CD4-positive, alpha-beta T cell (primary cell): ENCODE measurements around the gene KCNQ1. TPM values are rescaled to one million over a fixed set of nuclear protein-coding genes. Genes with fewer than 3 reads are reported as not detected.

Experiments used
- ATAC-seq: fragments of 200-7000 bp; cut with Tn5 transposase; one replicate; pipeline ENCODE4 v1.10.0; 2022; ENCODE audit warnings: mild to moderate bottlenecking; ENCODE audit not compliant: poor library complexity
- CTCF ChIA-PET: fragments of 350-600 bp; sonication (Branson Sonifier 250); formaldehyde crosslinking; loops from one replicate; lab custom pipeline; 2021; ENCODE audit warnings: antibody characterized with exemption, inconsistent platforms; lab: Charles Lee
- POLR2A ChIA-PET: fragments of 350-600 bp; sonication (Branson Sonifier 250); formaldehyde crosslinking; loops from one replicate; lab custom pipeline; 2021; ENCODE audit warnings: antibody characterized with exemption, inconsistent platforms; lab: Charles Lee
- DNase-seq, 14 experiments: peaks; one replicate each; pipeline ENCODE4 v3.0.0-alpha.2; 2013 to 2020; ENCODE audit warnings: mixed read lengths in 2 of 14
- H3K27ac ChIP-seq, 2 donors: one replicate each; pipeline versions ENCODE4 v1.5.1 to v1.7.0; 2013; ENCODE audit warnings: low read length in 2 of 2, low read depth in 1 of 2, mild to moderate bottlenecking in 1 of 2
- H3K27me3 ChIP-seq, 2 experiments: 1 replicate in 1 of 2; 2 replicates in 1 of 2; pipeline versions ENCODE4 v1.6.1 to v1.7.0; 2013; ENCODE audit warnings: low read length in 2 of 2, control low read depth in 1 of 2, mild to moderate bottlenecking in 1 of 2, moderate library complexity in 1 of 2; ENCODE audit not compliant: insufficient read depth in 2 of 2, control insufficient read depth in 1 of 2
- H3K36me3 ChIP-seq: one replicate; pipeline ENCODE4 v1.6.1; 2013; ENCODE audit warnings: low read length, control low read depth; ENCODE audit not compliant: insufficient read depth
- H3K4me1 ChIP-seq: one replicate; pipeline ENCODE4 v1.6.1; 2013; ENCODE audit warnings: low read length, control low read depth; ENCODE audit not compliant: insufficient read depth
- H3K4me3 ChIP-seq: one replicate; pipeline ENCODE4 v1.5.1; 2013; ENCODE audit warnings: mild to moderate bottlenecking, low read length, moderate library complexity
- H3K9me3 ChIP-seq, 2 experiments: 1 replicate in 1 of 2; 2 replicates in 1 of 2; pipeline versions ENCODE4 v1.6.1 to v1.7.0; 2013; ENCODE audit warnings: low read length in 2 of 2, mild to moderate bottlenecking in 2 of 2, control low read depth in 1 of 2, moderate library complexity in 1 of 2; ENCODE audit not compliant: control insufficient read depth in 1 of 2, insufficient read depth in 1 of 2
- H3K27ac Mint-ChIP-seq: one replicate; pipeline ENCODE4 v1.8.0; 2020; ENCODE audit warnings: mixed read lengths
- H3K27me3 Mint-ChIP-seq: one replicate; pipeline ENCODE4 v1.8.0; 2021; ENCODE audit warnings: mixed read lengths
- H3K36me3 Mint-ChIP-seq: one replicate; pipeline ENCODE4 v1.8.0; 2021; ENCODE audit warnings: low read depth, mixed read lengths
- H3K4me1 Mint-ChIP-seq: one replicate; pipeline ENCODE4 v1.8.0; 2021; ENCODE audit warnings: low read depth, mixed read lengths
- H3K4me3 Mint-ChIP-seq: one replicate; pipeline ENCODE4 v1.8.0; 2020; ENCODE audit warnings: mild to moderate bottlenecking, mixed read lengths
- H3K9me3 Mint-ChIP-seq: one replicate; pipeline ENCODE4 v1.8.0; 2020; ENCODE audit warnings: mixed read lengths
- intact Hi-C, 2 experiments: fragments of 100-400 bp; cut with DNase I in 1 of 2; cut with micrococcal nuclease in 1 of 2; formaldehyde crosslinking; loops; one replicate each; pipeline versions ENCODE4 v1.15.1 to v1.9.0; 2023 to 2025; cut with DNase I, micrococcal nuclease
- total RNA-seq, 174 experiments: library from RNA in 2 of 174; stranded (reverse) in 2 of 174; gene quantifications; one replicate each; pipeline ENCODE4 v1.2.3 and lab custom pipeline; 2021 to 2026
- TF ChIP-seq, protein P1 (sequence below): fragments of 200-600 bp; IDR thresholded peaks from one replicate; pipeline ENCODE4 v1.8.0; 2022; ENCODE audit warnings: antibody characterized with exemption, mild to moderate bottlenecking

The KCNQ1 gene
- total RNA-seq, 2 experiments from 2014 or later, result 31.3 to 33.1 TPM

DNA sequence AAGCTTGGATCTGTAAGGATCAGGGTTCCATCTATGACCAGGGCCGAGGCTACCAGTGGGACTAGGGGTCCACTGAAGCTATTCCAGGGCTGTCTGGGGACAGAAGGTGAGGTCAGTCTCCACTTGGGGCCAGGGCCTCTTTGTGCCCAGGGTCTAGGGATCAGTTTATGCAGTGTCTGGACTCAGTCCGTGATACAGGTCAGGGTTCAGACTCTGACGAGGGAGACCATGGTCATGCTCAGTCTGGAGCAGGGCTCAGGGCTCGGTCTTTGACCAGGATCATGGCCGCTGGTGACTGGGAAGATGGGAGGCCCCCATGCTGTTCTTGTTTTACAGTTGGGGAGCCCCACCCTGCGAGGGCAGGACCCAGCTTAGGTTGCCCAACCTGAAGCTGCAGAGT, 32.5 kb upstream of the KCNQ1 start:
- Histone ChIP-seq H3K36me3 (no peaks in the 10 kb centered on the region), H3K27ac (no peak overlapping the region), H3K4me1 (no peaks in the 10 kb centered on the region), H3K9me3 (no peaks in the 10 kb centered on the region), H3K4me3 (no peak overlapping the region), H3K27me3 (no peaks in the 10 kb centered on the region)
- CTCF ChIA-PET, result no interaction called here
- no peak for DNase-seq
- Mint-ChIP-seq H3K9me3 (no peaks in the 10 kb centered on the region), H3K27ac (no peak overlapping the region), H3K36me3 (no peaks in the 10 kb centered on the region), H3K27me3 (no peaks in the 10 kb centered on the region), H3K4me1 (no peaks in the 10 kb centered on the region), H3K4me3 (no peak overlapping the region)
- POLR2A ChIA-PET, result interaction anchor here (1.7 kb wide), 1 partner anchor 12 kb away, joined by 5 read pairs; the partner anchor contains the start of gene TSSC4
- ATAC-seq, result no peak
- TF ChIP-seq, protein P1, sequence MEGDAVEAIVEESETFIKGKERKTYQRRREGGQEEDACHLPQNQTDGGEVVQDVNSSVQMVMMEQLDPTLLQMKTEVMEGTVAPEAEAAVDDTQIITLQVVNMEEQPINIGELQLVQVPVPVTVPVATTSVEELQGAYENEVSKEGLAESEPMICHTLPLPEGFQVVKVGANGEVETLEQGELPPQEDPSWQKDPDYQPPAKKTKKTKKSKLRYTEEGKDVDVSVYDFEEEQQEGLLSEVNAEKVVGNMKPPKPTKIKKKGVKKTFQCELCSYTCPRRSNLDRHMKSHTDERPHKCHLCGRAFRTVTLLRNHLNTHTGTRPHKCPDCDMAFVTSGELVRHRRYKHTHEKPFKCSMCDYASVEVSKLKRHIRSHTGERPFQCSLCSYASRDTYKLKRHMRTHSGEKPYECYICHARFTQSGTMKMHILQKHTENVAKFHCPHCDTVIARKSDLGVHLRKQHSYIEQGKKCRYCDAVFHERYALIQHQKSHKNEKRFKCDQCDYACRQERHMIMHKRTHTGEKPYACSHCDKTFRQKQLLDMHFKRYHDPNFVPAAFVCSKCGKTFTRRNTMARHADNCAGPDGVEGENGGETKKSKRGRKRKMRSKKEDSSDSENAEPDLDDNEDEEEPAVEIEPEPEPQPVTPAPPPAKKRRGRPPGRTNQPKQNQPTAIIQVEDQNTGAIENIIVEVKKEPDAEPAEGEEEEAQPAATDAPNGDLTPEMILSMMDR, result no peak
- intact Hi-C loops, result no loop called here

DNA sequence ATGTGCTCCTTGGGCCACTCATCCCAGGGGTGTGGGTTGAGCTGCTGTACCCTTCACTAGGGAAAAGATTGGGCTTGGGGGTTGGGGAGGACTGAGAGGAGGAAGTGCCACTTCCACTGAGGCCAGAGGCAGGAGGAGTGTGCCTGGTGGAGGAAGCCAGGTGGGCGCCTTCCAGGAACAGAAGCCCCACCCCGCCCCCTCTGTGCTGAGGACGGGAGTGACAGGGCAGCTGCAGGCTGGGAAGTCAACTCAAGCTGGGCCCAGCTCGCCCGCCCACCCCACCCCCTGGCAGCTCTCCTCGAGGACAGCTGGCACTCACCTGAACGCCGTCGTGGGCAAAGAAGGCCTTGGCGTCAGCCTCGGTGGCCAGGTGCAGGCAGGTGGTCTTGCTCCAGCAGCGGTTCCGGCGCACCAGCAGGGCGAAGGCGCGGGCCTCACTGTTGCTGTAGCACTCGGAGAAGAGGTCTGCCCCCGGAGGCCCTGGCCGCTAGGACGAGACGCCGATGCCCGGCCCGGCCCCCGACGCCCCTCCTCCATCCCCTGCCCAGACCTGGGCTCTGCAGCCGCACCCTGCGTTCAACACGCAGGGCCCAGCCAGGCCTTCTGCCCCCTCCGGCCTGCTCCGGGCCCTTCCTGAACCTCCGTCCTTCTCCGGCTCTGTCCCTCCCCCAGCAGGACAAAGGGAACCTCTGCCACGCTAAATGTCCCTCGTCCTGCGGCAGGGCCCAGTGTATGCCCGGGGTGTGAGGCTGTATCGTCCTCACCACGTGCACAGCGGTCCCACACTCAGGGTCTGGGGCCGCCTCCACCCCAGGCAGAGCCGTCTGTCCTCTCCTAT, 30.8 kb upstream of the KCNQ1 start:
- Mint-ChIP-seq H3K36me3 (no peaks in the 10 kb centered on the region), H3K27me3 (no peaks in the 10 kb centered on the region), H3K4me3 (no peak overlapping the region), H3K27ac (no peak overlapping the region), H3K4me1 (no peaks in the 10 kb centered on the region), H3K9me3 (no peaks in the 10 kb centered on the region)
- ChIA-PET CTCF (no interaction called here), POLR2A (no interaction called here)
- Histone ChIP-seq H3K4me1 (no peaks in the 10 kb centered on the region), H3K36me3 (no peaks in the 10 kb centered on the region), H3K4me3 (no peak overlapping the region), H3K9me3 (no peaks in the 10 kb centered on the region), H3K27me3 (no peaks in the 10 kb centered on the region), H3K27ac (no peak overlapping the region)
- DNase-seq, result no peak
- intact Hi-C loops, result no loop called here
- ATAC-seq, result no peak
- TF ChIP-seq, protein P1, result no peak

DNA sequence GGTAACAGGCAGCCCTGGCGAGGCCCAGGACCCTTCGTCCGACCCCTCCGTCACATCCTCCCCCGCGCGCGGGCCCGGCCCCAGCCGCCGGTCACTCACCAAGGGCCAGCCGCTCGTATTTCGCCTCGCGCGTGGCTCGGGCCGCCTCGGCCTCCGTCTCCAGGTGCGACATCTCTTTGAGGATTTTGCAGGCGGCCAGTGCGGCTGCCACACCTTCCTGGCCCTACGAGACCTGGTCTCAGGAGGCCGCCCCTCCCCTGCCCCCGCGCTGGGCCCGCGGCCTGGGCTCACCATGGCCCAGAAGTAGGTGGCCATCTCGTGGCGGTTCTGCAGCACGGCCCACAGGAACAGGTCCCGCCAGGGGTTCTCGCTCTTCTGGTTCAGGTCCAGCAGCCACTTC, 30.2 kb upstream of the KCNQ1 start:
- DNase-seq (no peak), ATAC-seq (no peak)
- no peak overlapping the region for H3K4me3 Mint-ChIP-seq
- no peaks in the 10 kb centered on the region for H3K9me3 Mint-ChIP-seq
- Histone ChIP-seq H3K4me3 (no peak overlapping the region), H3K27ac (no peak overlapping the region), H3K4me1 (peaks cover under 1% of the 10 kb centered on the region), H3K9me3 (no peaks in the 10 kb centered on the region), H3K36me3 (no peaks in the 10 kb centered on the region), H3K27me3 (no peaks in the 10 kb centered on the region)
- intact Hi-C loops, result no loop called here
- TF ChIP-seq, protein P1, result no peak
- no peak overlapping the region for H3K27ac Mint-ChIP-seq
- no peaks in the 10 kb centered on the region for H3K36me3 Mint-ChIP-seq
- H3K4me1 Mint-ChIP-seq, result no peaks in the 10 kb centered on the region
- no peaks in the 10 kb centered on the region for H3K27me3 Mint-ChIP-seq
- ChIA-PET POLR2A (no interaction called here), CTCF (no interaction called here)
